ENCODE data around the gene RBMS3.

DNA sequence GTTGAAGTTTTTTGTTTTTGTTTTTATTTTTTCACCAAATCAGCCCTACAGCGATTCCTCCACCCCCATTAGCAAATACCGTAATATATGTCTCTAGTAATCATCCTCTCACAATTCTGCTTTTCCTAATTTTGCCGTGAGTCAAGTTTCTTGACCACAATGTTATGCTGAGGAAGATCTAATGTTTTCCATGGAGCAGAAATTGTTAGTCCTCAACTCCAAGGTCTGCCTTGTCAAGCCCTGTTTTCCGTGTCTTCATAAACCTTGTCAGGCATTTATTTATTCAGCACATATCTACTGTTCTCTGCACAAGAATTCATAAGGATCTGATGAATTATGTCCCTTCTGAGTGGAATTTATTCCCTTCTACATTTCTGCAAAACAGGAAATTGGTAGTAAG is 372.8 kb downstream of the RBMS3 start:
- TF ChIP-seq EZH2 (IDR thresholded peaks at IDR 0.05): no peak
- TF ChIP-seq ZNF274 (IDR thresholded peaks at IDR 0.05; ENCODE audit: low read depth, low read length): no peak
- TF ChIP-seq, protein P1, sequence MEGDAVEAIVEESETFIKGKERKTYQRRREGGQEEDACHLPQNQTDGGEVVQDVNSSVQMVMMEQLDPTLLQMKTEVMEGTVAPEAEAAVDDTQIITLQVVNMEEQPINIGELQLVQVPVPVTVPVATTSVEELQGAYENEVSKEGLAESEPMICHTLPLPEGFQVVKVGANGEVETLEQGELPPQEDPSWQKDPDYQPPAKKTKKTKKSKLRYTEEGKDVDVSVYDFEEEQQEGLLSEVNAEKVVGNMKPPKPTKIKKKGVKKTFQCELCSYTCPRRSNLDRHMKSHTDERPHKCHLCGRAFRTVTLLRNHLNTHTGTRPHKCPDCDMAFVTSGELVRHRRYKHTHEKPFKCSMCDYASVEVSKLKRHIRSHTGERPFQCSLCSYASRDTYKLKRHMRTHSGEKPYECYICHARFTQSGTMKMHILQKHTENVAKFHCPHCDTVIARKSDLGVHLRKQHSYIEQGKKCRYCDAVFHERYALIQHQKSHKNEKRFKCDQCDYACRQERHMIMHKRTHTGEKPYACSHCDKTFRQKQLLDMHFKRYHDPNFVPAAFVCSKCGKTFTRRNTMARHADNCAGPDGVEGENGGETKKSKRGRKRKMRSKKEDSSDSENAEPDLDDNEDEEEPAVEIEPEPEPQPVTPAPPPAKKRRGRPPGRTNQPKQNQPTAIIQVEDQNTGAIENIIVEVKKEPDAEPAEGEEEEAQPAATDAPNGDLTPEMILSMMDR (IDR thresholded peaks at IDR 0.05 in 2 of 3, conservative IDR thresholded peaks at IDR 0.05 in 1 of 3; ENCODE audit: borderline replicate concordance in 1 of 3, insufficient read depth in 1 of 3, low read depth in 2 of 3, low read length in 2 of 3): no peak
- TF ChIP-seq, protein P2, sequence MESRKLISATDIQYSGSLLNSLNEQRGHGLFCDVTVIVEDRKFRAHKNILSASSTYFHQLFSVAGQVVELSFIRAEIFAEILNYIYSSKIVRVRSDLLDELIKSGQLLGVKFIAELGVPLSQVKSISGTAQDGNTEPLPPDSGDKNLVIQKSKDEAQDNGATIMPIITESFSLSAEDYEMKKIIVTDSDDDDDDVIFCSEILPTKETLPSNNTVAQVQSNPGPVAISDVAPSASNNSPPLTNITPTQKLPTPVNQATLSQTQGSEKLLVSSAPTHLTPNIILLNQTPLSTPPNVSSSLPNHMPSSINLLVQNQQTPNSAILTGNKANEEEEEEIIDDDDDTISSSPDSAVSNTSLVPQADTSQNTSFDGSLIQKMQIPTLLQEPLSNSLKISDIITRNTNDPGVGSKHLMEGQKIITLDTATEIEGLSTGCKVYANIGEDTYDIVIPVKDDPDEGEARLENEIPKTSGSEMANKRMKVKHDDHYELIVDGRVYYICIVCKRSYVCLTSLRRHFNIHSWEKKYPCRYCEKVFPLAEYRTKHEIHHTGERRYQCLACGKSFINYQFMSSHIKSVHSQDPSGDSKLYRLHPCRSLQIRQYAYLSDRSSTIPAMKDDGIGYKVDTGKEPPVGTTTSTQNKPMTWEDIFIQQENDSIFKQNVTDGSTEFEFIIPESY (IDR thresholded peaks at IDR 0.05; ENCODE audit: extremely low read depth, insufficient replicate concordance, low read length): no peak
- TF ChIP-seq SIN3A (IDR thresholded peaks at IDR 0.05; ENCODE audit: low read depth): no peak
- TF ChIP-seq POLR2A (IDR thresholded peaks at IDR 0.05; ENCODE audit: borderline replicate concordance, extremely low read depth, insufficient read depth, insufficient read length): no peak

Data from HCT116 (cell line).